C4-2B (cell line): ENCODE results near the gene UVRAG.

Experiments
- H3K27ac ChIP-seq: fragments of 450-650 bp; 2 replicates; pipeline ENCODE4 v1.5.1; 2017
- CTCF ChIP-seq: fragments of 450-650 bp; conservative IDR thresholded peaks from 2 replicates; pipeline ENCODE4 v1.5.1; 2017; ENCODE audit warnings: mild to moderate bottlenecking
- ZFX ChIP-seq: fragments of 450-650 bp; IDR thresholded peaks from 2 replicates; pipeline ENCODE4 v1.6.1; 2017

The UVRAG gene

GRCh38 chr11:76026281-76026680 is 211.3 kb downstream of the UVRAG start:
- no peak overlapping the region for H3K27ac ChIP-seq
- TF ChIP-seq CTCF (no peak), ZFX (no peak)

DNA sequence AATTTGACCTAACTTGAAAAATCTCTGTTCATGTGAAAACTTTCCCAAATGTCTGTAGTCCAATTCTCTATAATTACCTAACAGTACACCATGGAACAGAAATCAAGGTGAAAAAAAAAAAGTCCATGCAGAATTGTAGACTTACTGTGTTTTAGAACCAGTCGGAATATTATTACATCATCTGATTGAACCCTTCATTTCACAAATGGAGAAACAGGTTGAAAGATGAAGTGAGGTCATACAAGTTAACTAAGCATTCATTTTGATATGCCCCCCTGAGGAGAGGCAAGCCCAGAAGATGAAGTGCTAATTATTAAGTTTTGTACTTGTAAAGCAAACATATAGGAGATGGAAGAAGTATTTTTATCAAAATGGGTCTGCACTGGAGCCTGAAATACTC is 211.9 kb downstream of the UVRAG start:
- no peak for TF ChIP-seq ZFX
- no peak for TF ChIP-seq CTCF
- H3K27ac ChIP-seq, result no peak overlapping the region

GRCh38 chr11:76030286-76030685 is 215.3 kb downstream of the UVRAG start:
- TF ChIP-seq ZFX (no peak), CTCF (no peak)
- H3K27ac ChIP-seq, result no peak overlapping the region

GRCh38 chr11:76030968-76031590 is 216.1 kb downstream of the UVRAG start:
- no peak overlapping the region for H3K27ac ChIP-seq
- no peak for TF ChIP-seq CTCF

GRCh38 chr11:76033699-76034098 is 218.7 kb downstream of the UVRAG start:
- no peak overlapping the region for H3K27ac ChIP-seq
- TF ChIP-seq CTCF (no peak), ZFX (no peak)

GRCh38 chr11:76035020-76035419 is 220.0 kb downstream of the UVRAG start:
- TF ChIP-seq CTCF (no peak), ZFX (no peak)
- no peak overlapping the region for H3K27ac ChIP-seq

GRCh38 chr11:76038608-76039007 is 223.6 kb downstream of the UVRAG start:
- H3K27ac ChIP-seq, result no peak overlapping the region
- no peak for TF ChIP-seq CTCF
- no peak for TF ChIP-seq ZFX
